MCF 10A (cell line): Measurements from ENCODE around the gene DEXI. TPM values are rescaled to one million over a fixed set of nuclear protein-coding genes. Genes with fewer than 3 reads are reported as not detected.

Experiments
- BruUV-seq: library from RNA; stranded (reverse); fragments of 400-500 nt; replicated peaks from 2 replicates; lab custom pipeline; 2021; lab: Mats Ljungman, UMichigan
- CTCF ChIA-PET: fragments of 300-600 bp; sonication (Branson Sonifier 250); formaldehyde crosslinking; extraction: SDS; loops from one replicate; lab custom pipeline; 2021; ENCODE audit warnings: antibody characterized with exemption, inconsistent platforms; lab: Yijun Ruan, JAX
- POLR2A ChIA-PET: fragments of 300-600, 350-650 bp; sonication (Branson Sonifier 250); formaldehyde crosslinking; extraction: SDS; loops from one replicate; lab custom pipeline; 2020; ENCODE audit warnings: antibody characterized with exemption, inconsistent platforms; lab: Yijun Ruan, JAX
- DNase-seq: peaks from one replicate; pipeline ENCODE4 v3.0.0-alpha.2; 2018; ENCODE audit not compliant: unreplicated experiment
- H3K27ac Mint-ChIP-seq: one replicate; pipeline ENCODE4 v1.8.0; 2022; ENCODE audit warnings: mild to moderate bottlenecking, low read depth, mixed read lengths; ENCODE audit not compliant: unreplicated experiment
- H3K27me3 Mint-ChIP-seq: one replicate; pipeline ENCODE4 v1.8.0; 2022; ENCODE audit warnings: mixed read lengths; ENCODE audit not compliant: insufficient read depth, unreplicated experiment
- H3K36me3 Mint-ChIP-seq: one replicate; pipeline ENCODE4 v1.8.0; 2022; ENCODE audit warnings: mild to moderate bottlenecking, moderate library complexity, mixed read lengths; ENCODE audit not compliant: insufficient read depth, unreplicated experiment
- H3K4me1 Mint-ChIP-seq: one replicate; pipeline ENCODE4 v1.8.0; 2022; ENCODE audit warnings: mixed read lengths; ENCODE audit not compliant: insufficient read depth, unreplicated experiment
- H3K4me3 Mint-ChIP-seq: one replicate; pipeline ENCODE4 v1.8.0; 2022; ENCODE audit warnings: mild to moderate bottlenecking, moderate library complexity, mixed read lengths; ENCODE audit not compliant: unreplicated experiment
- H3K9me3 Mint-ChIP-seq: one replicate; pipeline ENCODE4 v1.8.0; 2022; ENCODE audit warnings: mixed read lengths; ENCODE audit not compliant: unreplicated experiment
- intact Hi-C: fragments of 100-400 bp; cut with micrococcal nuclease; formaldehyde crosslinking; loops from 2 replicates; pipeline ENCODE4 v1.14.1; 2022
- total RNA-seq: library from RNA; stranded (reverse); gene quantifications from 2 replicates; pipeline ENCODE4 v1.2.3, GENCODE V29; 2022
- TF ChIP-seq, protein P1 (sequence below): fragments of 200-600 bp; IDR thresholded peaks from one replicate; pipeline ENCODE4 v1.8.0; 2022; ENCODE audit warnings: antibody characterized with exemption, mild to moderate bottlenecking; ENCODE audit not compliant: unreplicated experiment

Gene DEXI
- total RNA-seq, 1 experiment from 2014 or later: 24.1 TPM

DNA sequence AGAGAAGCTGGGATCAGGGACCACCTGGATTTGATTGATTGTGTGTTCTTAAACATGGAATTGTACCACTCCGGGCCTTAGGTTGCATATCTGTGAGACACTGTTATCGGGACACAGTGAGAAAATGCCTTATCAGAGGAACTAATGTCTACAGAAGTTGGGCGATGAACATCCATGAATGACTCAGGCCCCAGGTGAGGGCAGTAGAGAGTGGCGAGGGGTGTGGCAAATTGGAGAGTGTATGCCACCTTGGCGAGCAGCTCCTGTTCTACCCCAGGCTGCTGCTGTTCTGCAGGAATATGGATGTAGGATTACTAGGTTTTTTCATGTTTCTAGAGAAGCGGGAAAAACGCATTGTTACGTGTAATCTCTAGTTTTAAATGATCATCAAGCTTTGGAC lies 40.9 kb upstream of the DEXI start:
- Mint-ChIP-seq H3K4me1 (no peaks in the 10 kb centered on the region), H3K36me3 (peaks cover 25% of the 10 kb centered on the region), H3K27ac (no peak overlapping the region), H3K9me3 (no peaks in the 10 kb centered on the region), H3K27me3 (no peaks in the 10 kb centered on the region), H3K4me3 (no peak overlapping the region)
- ChIA-PET CTCF (interaction anchor here (0.6 to 3.5 kb wide), 13 partner anchors 8 to 413 kb away, joined by 3 to 25 read pairs (median 5); partner anchors contain the start of gene SOCS1), POLR2A (interaction anchor here (0.8 kb wide), 1 partner anchor 273 kb away, joined by 4 read pairs; the partner anchor contains the start of gene SOCS1)
- TF ChIP-seq, protein P1, sequence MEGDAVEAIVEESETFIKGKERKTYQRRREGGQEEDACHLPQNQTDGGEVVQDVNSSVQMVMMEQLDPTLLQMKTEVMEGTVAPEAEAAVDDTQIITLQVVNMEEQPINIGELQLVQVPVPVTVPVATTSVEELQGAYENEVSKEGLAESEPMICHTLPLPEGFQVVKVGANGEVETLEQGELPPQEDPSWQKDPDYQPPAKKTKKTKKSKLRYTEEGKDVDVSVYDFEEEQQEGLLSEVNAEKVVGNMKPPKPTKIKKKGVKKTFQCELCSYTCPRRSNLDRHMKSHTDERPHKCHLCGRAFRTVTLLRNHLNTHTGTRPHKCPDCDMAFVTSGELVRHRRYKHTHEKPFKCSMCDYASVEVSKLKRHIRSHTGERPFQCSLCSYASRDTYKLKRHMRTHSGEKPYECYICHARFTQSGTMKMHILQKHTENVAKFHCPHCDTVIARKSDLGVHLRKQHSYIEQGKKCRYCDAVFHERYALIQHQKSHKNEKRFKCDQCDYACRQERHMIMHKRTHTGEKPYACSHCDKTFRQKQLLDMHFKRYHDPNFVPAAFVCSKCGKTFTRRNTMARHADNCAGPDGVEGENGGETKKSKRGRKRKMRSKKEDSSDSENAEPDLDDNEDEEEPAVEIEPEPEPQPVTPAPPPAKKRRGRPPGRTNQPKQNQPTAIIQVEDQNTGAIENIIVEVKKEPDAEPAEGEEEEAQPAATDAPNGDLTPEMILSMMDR: no peak
- intact Hi-C loops: no loop called here
- DNase-seq: peak; percentile 17
- no TSS peak for BruUV-seq

DNA sequence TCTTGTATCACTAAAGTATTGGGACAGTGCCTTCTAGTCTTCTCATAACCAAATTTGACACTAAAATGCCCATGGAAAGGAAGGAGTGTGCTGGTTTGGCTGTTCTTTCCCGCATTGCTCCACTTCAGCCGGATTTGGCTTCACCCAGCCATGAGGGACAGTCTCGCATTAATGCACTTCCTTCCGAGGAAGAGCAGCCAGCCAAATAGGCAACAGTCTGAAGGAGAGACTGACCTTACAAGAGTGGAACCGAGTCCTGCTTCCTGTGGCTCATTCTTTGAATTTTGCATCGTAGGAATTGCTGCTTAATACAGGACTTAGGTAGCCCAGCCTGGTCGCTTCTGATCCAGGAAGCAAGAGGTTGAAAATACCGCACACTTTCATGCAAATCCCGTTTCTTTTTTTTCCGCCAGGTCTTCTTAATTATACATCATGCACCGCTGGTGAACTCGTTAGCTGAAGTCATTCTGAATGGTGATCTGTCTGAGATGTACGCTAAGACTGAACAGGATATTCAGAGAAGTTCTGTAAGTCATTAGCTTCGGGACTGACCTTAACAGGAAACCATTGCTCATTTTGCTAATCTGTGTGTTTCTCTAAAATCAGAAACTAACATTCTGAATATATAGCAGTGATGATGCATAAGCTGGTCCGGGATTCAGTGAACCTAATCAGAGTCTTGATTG lies 40.3 kb upstream of the DEXI start:
- no peak for DNase-seq
- ChIA-PET POLR2A (interaction anchor here (0.7 to 0.8 kb wide), 2 partner anchors 273 kb away, joined by 3 to 4 read pairs; partner anchors contain the start of gene SOCS1), CTCF (interaction anchor here (0.5 to 3.5 kb wide), 12 partner anchors 19 to 414 kb away, joined by 3 to 25 read pairs (median 4); partner anchors contain the start of gene SOCS1)
- H3K27ac Mint-ChIP-seq: no peak overlapping the region
- no peaks in the 10 kb centered on the region for H3K27me3 Mint-ChIP-seq
- no TSS peak for BruUV-seq
- intact Hi-C loops: no loop called here
- H3K4me3 Mint-ChIP-seq: no peak overlapping the region
- H3K36me3 Mint-ChIP-seq: peaks cover 28% of the 10 kb centered on the region
- TF ChIP-seq, protein P1: no peak
- H3K4me1 Mint-ChIP-seq: no peaks in the 10 kb centered on the region
- no peaks in the 10 kb centered on the region for H3K9me3 Mint-ChIP-seq

DNA sequence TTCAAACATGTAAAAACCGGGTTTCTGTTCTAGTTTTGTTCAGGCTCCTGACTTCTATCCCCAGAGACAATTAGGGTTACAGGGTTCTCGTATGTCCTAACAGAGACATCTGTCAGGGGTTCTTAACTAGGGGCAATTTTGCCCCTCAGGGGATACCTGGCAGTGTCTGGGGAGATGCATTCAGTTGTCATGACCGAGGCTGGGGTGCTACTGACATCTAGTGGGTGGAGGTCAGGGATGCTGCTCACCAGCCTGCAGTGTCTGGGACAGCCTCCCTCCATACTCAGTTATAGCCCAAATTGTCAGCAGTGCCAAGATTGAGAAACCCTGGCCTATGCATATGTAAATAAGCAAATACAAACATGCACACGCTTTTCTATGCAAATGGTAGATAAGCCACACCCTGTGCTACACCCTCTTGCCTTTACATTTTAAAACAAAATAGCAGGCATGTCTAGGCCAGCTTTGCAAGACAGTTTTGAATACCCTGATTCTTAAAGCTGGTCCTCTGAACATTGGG lies 39.5 kb upstream of the DEXI start:
- no peaks in the 10 kb centered on the region for H3K4me1 Mint-ChIP-seq
- intact Hi-C loops: no loop called here
- TF ChIP-seq, protein P1: peak; percentile 12
- peak; percentile 29 for DNase-seq
- H3K9me3 Mint-ChIP-seq: no peaks in the 10 kb centered on the region
- ChIA-PET POLR2A (interaction anchor here (0.7 kb wide), 1 partner anchor 274 kb away, joined by 3 read pairs; the partner anchor contains the start of gene SOCS1), CTCF (interaction anchor here (0.5 to 3.5 kb wide), 7 partner anchors 21 to 407 kb away, joined by 3 to 25 read pairs (median 3); partner anchors contain the start of gene SOCS1)
- no peak overlapping the region for H3K4me3 Mint-ChIP-seq
- no TSS peak for BruUV-seq
- H3K27ac Mint-ChIP-seq: no peak overlapping the region
- H3K36me3 Mint-ChIP-seq: peaks cover 28% of the 10 kb centered on the region
- no peaks in the 10 kb centered on the region for H3K27me3 Mint-ChIP-seq

DNA sequence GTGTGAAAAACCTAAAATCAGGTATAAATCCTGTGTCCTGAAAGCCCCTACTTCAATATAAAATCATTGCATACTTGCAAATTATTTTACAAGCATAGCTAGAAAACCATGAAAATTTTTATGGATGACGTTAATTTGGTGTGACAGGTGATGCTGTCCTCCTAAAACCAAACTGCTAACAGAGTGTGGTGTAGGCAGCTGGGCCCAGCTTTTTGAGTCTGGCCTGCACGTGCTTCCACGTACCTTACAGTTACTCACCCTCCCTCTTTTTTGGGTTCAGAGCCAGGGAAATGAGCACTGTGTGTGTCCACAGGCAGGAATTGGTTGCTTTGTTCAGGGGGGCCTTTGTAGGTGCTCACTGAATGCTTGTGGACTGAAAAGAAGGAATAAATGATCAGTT lies 38.5 kb upstream of the DEXI start:
- POLR2A ChIA-PET: interaction anchor here (0.7 to 1.6 kb wide), 2 partner anchors 12 to 274 kb away, joined by 3 to 4 read pairs; no protein-coding TSS in a partner anchor
- Mint-ChIP-seq H3K36me3 (peaks cover 27% of the 10 kb centered on the region), H3K27ac (no peak overlapping the region), H3K4me1 (no peaks in the 10 kb centered on the region), H3K27me3 (no peaks in the 10 kb centered on the region), H3K9me3 (no peaks in the 10 kb centered on the region), H3K4me3 (no peak overlapping the region)
- CTCF ChIA-PET: interaction anchor here (0.6 to 2.1 kb wide), 9 partner anchors 8 to 282 kb away, joined by 3 to 15 read pairs (median 4); no protein-coding TSS in a partner anchor
- no TSS peak for BruUV-seq
- TF ChIP-seq, protein P1: no peak
- intact Hi-C loops: no loop called here
- DNase-seq: no peak
